DMS 273 (cell line): ENCODE results near the gene ABCC1.
"Not testable (repeated sequence)": the region's sequence is repeated elsewhere in the genome, so short reads cannot be mapped to it uniquely, and the experiment has no call there.

Experiments used
- DNase-seq: peaks from one replicate; lab custom pipeline; 2025; ENCODE audit not compliant: unreplicated experiment; lab: John Stamatoyannopoulos, UW

Gene ABCC1

DNA sequence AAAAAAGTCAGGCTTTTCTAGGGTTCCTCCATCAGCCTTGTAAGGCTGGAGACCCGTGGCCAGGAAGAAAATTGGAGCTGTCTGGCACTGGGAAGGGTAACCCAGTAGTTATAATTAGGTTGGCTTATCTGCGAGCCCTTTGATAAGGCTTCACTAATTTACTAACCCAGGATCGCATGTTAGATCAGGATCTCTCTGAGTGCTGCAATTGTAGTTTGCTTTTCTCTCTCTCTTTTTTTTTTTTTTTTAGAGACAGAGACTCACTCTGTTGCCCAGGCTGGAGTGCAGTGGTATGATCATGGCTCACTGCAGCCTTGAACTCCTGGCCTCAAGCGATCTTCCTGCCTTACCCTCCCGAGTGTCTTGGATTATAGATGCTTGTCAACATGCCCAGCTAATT, 17.0 kb downstream of the ABCC1 start:
- DNase-seq: no peak

DNA sequence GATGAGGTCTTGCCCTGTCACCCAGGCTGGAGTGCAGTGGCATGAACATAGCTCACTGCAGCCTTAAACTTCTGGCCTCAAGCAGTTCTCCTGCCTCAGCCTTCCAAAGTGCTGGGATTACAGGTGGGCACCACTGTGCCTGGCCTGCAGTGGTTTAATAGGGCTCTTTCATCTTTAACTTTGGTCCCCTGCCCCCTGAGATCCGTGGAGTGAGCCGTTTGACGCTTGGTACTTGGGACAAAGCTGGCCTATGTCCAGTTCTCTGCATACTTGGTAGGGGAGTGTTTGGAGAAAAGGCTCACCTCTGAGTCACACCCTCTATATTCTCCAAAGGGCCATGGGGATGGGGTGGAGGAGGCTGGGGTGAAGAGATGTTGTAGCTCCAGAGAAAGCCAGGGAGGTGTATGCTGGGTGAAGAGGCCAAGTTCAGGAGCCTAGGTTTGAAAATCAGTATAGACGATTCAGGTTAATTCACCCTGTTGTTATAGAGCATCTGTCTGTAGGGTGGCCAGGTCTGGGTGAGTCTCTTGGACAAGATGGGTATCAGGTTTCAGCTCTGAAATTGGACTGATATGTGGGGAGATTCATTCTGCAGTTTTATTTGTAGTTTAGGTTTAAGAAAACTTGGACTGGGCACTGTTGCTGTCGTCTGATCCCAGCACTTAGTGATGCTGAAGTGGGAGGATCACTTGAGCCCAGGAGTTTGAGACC, 17.6 kb downstream of the ABCC1 start:
- peak; percentile 43 for DNase-seq

DNA sequence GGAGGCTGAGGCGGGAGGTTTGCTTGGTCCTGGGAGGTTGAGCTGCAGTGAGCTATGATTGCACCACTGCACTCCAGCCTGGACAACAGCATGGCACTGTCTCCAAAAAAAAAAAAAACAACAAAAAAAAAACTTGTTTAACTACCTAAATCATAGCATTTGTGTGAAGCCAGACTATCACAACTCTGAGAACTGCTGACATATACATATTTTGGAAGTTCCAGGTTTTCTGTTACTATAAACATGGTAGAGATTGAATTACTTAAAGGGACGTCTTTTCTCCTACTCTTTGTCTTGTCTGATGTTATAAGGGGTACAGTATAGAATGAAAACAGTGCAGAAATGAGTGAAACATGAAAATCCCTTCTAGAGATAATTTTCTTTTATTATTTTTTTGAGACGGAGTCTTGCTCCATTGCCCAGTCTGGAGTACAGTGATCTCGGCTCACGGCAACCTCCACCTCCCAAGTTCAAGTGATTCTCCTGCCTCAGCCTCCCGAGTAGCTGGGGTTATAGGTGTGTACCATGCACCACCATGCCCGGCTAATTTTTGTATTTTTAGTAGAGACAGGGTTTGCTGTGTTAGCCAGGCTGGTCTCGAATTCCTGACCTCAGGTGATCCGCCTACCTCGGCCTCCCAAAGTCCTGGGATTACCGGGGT, 18.4 kb downstream of the ABCC1 start:
- no peak for DNase-seq

DNA sequence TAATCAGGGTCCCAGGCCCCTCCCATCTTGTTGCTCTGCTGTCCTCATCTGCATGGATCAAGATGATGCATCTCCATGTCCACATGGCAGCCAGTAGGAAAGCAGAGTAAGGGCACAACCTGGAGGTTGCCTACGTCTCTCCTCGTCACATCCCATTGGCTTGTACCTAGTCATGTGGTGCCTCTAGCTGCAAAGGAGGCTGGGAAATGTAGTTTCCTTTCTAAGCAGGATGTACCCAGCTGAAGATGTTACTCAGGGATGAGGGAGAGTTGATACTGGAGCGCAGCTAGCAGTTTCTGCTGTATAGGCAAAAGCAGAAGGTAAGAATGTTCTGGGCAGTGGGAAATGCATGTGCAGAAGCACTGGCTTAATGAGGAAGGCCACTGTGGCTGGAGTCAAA, 20.8 kb downstream of the ABCC1 start:
- DNase-seq: peak; percentile 34

DNA sequence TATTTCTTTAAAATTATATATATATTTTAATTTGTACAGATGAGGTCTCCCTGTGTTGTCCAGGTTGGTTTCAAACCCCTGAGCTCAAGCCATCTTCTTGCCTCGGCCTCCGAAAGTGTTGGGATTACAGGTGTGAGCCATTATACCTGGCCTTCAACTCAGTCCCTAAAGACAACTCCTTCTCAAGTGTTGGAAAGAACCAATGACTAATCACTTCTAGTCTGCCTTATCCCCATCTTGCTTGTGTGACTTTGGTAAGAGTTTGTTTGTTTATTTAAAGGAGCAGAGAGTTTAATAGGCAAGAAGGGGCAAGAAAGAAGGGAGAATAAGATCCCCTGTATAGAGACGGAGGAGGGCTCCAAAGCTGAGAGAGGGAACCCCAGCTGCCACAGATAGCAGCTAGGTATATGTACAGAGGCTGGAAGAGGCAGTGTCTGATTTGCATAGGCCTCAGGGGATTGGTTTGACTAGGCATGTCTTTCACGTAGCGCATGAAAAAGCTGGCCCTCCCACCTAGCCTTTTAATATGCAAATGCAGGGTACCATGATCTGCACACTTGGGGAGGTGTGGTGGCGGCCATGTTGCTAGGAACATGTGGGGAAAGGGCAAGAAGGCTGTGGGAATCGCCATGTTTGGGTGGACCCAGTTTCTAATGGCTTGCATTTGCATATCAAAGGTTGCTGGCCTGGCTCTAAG, 21.5 kb downstream of the ABCC1 start:
- no peak for DNase-seq

DNA sequence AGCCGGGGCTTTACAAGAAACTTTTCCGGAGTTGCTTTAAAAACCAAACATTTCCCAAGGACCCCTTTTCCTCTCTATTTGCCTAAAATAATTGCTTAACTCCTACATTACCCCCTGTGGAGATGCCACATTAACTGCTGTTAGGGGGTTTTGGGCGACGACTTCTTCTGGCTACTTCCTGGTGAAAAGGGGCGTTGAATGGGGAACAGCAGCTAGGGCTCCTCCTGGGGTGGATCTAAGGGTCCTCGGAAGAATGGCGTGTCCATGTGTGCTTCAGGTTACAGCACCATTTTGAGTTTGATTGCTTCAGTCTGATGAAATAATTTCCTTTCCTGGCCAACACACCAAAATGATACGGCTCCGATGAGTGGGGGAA, 22.0 kb downstream of the ABCC1 start:
- DNase-seq: no peak

DNA sequence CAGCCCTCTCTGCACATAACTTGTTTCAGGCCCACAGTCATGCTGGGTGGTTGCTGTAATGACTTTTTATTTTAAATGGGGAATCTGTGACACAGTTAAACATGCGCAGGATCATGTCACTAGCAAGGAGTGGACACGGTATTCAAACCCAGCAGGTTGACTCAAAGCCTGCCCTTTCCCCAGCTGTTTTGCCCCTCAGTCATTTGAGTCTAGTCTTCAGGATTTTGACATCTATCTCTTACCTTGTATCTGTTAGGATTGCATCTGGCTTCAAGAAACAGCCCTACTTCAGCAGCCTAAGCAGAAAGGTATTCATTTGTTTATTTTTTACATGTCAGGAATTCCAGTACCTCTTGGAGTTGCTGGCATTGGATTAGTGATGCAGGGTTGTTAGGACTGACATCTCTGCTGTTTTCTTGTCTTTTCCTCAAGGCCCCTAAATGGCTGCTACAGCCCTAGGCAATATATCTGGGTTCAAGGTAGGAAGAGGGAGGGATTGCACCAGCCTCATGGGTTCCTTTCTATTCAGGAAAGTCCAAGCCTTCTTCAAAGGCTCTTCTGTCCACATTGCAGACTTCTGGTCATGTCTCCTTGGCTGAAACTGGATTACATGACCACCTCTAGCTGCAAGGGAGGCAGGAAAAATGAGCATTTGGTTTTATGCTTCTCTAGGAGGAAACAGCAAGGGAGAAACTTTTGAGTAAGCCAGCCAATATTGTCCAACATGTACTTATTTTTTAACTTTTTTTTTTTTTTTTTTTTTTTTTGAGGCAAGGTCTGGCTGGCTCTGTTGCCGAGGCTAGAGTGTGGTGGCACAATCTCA, 22.8 kb downstream of the ABCC1 start:
- no peak for DNase-seq

DNA sequence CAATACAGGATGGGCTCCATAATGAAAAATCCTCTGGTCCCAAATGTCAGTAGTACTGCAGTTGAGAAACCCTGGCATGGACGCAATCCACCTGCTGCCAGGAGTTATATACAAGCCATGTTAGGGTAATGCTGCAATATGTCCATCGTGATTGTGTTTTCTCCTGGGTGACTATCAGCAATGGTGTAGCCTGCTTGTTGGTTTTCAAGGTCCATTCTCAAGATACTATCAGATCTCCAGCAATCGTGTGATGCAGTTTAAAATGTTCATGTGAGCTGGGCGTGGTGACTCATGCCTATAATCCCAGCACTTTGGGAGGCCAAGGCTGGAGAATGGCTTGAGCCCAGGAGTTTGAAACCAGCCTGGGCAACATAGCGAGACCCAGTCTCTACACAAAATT, 24.0 kb downstream of the ABCC1 start:
- no peak for DNase-seq

DNA sequence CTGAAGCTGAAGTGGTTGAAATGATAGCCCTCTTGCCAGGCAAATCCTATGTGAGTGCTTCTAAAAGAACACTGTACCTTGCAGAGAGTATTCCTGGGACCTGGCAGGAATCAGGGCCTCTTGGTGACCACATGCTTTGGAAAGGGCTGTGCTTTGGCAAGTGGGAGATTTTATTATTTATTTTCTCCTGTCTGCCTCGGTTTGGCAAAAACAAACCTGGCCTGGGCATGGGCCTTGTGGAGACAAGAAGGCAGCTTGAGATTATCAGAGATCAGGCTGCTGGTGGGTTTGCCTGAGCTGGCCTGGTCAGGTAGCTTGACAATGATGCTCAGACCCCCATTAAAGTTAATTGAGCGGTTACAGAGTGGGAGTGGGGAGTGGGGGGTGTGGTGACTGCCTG, 24.6 kb downstream of the ABCC1 start:
- no peak for DNase-seq

DNA sequence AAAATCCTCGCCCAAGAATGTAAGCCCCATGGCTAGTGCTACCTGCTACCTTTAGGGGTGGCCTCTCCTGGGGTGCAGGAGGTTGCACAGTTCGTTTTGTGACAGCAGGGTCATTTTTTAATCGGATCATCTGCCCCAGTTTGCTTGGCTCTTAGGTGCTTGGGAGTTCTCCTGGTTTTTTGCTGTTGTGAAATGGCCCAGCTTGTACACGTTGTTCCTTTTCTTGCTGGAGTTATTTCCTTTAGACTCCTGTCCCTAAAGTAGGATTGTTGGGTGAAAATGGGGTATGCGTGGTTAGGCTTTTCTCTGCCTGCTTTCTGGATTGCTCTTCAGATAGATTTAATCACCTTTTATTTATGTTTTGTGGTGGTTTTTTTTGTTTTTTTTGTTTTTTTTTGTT, 25.8 kb downstream of the ABCC1 start:
- no peak for DNase-seq

DNA sequence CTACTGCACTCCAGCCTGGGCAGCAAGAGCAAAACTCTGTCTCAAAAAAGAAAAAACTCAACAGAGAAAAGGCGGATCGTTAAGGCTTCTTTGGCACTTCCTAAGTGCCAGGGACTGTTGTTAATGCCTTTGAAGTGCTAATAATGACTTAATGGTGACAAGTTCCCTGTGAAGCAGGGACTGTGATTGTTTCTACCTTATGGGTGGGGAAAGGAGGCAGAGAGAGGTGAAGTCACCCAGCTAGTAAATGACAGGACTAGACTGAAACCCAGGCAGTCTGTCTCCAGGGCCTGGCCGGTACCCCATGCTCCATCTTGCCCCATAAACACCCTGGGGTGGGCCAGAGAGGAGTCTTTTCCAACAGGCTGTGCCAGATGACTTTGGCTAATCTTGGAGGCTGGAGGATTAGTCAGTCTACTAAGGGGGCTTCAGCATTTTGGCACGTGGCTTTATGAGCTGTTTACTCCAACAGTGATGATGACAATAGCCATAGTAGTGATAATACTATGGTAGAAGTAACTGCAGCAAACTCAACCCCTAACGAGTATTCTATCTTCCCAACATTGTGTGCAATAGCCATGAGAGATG, 26.9 kb downstream of the ABCC1 start:
- no peak for DNase-seq

DNA sequence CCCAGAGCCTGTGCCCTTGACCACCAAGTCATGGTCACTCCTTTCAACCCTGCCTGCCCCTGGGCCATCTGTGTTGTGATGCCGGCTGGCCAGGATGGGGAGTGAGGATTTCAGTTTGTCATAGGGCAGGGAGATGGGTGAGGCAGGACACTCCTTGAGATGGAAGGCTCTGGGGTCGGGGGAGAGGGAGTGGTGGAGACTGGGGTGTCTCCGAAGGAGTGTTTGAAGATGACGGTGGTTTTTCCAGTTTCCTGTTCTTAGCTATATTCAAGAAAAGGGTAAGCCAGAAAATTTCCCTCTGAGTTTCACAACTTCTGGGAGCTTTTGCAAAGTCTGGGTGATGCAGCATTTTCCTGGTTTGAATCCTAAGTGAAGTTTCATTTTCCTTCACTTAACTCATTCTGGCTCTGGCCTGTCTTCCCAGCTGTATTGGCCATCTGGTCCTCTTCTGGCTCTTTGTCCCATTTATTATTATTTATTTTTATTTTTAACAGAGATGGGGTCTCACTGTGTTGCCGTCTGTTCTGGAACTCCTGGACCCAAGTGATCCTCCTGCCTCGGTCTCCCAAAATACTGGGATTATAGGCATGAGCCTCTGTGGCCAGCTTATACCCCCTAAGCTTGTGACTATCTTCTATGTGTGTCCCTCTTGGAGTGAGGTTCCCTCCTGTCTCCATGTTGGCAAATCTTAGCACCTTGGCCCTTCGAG, 27.7 kb downstream of the ABCC1 start:
- no peak for DNase-seq

DNA sequence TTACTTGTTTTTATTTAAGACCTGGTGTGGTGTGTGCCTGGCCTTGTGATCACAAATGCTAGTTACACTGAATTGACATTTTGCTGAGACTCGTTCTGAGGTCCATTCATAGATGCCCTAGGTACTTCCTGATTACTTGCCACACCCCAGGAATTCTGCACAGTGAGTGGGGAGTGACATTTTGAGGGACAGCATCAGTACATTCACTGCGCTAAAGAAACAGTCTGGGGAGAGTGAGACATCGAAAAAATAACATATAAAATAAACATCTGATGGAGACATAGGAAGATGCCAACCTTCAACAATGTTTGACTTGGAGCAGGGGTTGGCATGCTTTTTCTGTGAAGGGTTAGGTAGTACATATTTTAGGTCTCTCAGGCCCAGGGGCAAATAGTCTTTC, 30.4 kb downstream of the ABCC1 start:
- no peak for DNase-seq

DNA sequence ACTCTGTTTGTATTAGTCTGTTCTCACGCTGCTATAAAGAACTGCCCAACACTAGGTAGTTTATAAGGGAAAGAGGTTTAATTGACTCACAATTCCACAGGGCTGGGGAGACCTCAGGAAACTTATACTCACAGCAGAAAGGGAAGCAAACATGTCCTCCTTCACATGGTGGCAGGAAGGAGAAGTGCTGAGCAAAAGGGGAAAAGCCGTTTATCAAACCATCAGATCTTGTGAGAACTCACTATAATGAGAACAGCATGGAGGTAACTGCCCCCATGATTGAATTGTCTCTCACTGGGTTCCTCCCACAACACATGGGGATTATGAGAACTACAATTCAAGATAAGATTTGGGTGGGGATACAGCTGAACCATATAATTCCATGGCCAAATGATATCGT, 30.9 kb downstream of the ABCC1 start:
- no peak for DNase-seq

DNA sequence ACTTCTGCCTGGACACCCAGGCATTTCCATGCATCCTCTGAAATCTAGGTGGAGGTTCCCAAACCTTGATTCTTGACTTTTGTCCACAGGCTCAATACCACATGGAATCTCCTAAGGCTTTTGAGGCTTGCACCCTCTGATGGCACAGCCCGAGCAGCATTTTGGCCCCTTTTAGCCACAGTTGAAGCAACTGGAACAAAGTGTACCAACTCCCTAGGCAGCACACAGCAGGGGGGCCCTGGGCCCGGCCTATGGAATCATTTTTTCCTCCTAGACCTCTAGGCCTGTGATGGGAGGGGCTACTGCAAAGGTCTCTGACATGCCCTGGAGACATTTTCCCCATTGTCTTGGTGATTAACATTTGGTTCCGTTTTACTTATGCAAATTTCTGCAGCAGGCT, 32.0 kb downstream of the ABCC1 start:
- DNase-seq: no peak

DNA sequence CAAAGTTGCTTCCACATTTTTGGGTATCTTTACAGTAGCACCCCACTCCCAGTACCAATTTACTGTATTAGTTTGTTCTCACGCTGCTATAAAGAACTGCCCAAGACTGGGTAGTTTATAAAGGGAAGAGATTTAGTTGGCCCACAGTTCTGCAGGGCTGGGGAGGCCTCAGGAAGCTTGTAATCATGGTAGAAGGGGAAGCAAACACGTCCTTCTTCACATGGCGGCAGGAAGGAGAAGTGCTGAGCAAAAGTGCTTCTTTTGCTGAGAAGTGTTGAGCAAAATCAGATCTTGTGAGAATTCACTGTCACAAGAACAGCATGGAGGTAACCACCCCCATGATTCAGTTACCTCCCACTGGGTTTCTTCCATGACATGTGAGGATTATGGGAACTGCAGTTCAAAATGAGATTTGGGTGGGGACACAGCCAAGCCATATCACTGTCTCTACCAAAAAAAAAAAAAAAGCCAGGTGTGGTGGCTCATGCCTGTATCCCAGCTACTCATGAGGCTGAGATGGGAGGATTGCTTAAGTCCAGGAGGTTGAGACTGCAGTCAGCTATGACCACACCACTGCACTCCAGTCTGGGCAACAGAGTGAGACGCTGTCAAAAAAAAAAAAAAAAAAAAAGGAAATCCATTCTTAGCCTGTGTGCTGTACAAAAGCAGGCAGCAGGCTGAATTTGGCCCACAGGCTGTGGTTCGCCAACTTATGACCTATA, 32.9 kb downstream of the ABCC1 start:
- not testable (repeated sequence) for DNase-seq

DNA sequence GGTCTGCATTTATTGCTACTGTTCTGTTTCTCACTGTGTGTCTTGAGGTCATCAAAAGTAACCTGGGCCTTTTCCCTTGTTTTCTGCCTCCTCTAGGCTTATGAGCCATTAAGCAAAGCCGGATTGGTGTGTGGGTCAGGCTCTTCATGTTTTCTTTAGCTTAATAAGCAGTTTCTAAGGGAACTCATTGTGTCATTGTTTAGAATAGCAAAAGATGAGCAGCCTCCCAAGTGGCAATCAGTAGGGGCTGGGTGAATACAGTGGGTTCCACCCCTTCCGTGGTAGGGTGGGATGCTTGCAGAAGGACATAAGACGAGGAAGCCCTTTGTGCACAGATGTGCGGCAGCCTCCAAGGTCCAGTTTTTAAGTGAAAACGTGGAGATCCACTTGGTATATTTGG, 34.5 kb downstream of the ABCC1 start:
- no peak for DNase-seq

DNA sequence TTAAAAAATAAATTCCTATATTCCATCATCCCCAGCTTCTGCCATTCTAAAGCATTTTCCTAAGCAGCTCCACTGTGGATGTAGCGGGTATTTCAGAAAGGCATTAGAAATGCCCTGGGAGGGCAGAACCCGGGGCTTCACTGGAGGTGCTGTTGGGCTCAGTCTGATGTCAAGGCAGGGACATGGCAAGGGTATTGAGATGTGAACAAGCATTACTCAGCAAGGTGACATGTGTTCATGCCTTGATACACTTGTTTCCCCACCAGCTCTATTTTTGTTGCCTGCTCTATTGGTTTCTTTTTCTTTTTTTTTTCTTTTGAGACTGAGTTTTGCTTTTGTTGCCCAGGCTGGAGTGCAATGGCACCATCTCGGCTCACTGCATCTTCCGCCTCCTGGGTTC, 35.7 kb downstream of the ABCC1 start:
- DNase-seq: no peak

DNA sequence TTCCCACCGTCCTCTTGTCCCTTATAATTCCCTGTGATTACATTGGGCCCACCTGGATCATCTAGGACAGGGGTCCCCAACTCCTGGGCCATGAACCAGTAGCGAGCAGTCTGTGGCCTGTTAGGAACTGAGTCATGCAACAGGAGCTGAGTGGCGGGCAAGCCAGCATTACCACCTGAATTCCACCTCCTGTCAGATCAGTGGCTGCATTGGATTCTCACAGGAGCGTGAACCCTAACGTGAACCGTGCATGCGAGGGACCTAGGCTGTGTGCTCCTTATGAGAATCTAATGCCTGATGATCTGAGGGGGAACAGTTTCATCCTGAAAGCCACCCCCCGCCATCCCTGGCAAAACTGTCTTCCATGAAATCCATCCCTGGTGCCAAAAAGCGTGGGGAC, 36.8 kb downstream of the ABCC1 start:
- DNase-seq: no peak
